ENCODE data around the gene UBA1.

Gene UBA1

DNA sequence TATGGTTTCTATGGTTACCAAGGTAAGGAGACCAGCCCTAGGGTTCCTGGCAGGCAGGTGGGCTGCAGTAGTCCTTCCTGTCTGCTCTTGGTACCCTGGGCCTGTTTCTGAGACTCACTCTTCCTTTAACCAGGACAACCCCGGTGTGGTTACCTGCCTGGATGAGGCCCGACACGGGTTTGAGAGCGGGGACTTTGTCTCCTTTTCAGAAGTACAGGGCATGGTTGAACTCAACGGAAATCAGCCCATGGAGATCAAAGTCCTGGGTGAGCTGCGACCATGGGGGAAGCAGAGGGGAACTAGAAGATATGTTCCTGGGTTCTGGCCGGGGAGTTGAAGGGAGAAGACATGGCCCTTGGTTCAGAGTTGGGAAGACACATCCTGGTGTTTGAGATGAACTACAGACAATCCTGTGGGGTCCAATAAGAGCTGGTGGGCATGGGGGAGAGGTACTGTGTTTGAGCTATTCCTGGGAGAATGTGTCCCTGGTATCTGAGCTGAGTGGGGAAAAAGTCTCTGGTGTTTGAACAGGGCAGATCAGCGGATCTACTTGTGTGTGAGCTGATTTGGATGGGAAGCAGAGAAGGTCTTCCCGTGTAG lies 7.8 kb downstream of the UBA1 start:
- no peak for DNase-seq (ENCODE audit: low read depth)
- TF ChIP-seq, protein P1, sequence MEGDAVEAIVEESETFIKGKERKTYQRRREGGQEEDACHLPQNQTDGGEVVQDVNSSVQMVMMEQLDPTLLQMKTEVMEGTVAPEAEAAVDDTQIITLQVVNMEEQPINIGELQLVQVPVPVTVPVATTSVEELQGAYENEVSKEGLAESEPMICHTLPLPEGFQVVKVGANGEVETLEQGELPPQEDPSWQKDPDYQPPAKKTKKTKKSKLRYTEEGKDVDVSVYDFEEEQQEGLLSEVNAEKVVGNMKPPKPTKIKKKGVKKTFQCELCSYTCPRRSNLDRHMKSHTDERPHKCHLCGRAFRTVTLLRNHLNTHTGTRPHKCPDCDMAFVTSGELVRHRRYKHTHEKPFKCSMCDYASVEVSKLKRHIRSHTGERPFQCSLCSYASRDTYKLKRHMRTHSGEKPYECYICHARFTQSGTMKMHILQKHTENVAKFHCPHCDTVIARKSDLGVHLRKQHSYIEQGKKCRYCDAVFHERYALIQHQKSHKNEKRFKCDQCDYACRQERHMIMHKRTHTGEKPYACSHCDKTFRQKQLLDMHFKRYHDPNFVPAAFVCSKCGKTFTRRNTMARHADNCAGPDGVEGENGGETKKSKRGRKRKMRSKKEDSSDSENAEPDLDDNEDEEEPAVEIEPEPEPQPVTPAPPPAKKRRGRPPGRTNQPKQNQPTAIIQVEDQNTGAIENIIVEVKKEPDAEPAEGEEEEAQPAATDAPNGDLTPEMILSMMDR (conservative IDR thresholded peaks at IDR 0.05; ENCODE audit: low read length) = no peak
- H3K4me3 ChIP-seq (ENCODE audit: low read length) = no peak overlapping the region

DNA sequence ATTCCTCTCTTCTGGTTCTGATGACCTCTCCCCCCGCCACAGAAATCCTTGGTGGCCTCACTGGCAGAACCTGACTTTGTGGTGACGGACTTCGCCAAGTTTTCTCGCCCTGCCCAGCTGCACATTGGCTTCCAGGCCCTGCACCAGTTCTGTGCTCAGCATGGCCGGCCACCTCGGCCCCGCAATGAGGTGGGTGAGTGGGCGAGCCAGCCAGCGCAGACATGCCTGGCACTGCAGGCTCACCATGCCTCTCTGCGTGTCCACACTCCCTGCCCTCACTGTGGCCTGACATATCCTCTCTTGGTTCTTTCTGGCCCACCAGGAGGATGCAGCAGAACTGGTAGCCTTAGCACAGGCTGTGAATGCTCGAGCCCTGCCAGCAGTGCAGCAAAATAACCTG lies 8.7 kb downstream of the UBA1 start:
- no peak for DNase-seq (ENCODE audit: low read depth)
- TF ChIP-seq, protein P1 (conservative IDR thresholded peaks at IDR 0.05; ENCODE audit: low read length) = no peak
- H3K4me3 ChIP-seq (ENCODE audit: low read length) = no peak overlapping the region

DNA sequence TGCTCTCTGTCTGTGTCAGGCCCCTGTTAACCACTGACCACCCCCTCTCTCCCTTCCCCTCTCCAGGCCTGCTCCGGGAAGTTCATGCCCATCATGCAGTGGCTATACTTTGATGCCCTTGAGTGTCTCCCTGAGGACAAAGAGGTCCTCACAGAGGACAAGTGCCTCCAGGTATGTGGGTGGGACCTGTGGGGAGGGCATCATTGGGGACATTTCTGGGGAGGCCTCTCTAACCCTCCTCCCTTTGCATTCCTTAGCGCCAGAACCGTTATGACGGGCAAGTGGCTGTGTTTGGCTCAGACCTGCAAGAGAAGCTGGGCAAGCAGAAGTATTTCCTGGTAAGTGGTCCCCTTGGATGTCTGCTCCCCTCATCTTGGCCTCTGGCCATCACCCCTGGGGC lies 9.2 kb downstream of the UBA1 start:
- TF ChIP-seq, protein P1 (conservative IDR thresholded peaks at IDR 0.05; ENCODE audit: low read length) = no peak
- no peak overlapping the region for H3K4me3 ChIP-seq (ENCODE audit: low read length)
- DNase-seq (ENCODE audit: low read depth) = no peak

DNA sequence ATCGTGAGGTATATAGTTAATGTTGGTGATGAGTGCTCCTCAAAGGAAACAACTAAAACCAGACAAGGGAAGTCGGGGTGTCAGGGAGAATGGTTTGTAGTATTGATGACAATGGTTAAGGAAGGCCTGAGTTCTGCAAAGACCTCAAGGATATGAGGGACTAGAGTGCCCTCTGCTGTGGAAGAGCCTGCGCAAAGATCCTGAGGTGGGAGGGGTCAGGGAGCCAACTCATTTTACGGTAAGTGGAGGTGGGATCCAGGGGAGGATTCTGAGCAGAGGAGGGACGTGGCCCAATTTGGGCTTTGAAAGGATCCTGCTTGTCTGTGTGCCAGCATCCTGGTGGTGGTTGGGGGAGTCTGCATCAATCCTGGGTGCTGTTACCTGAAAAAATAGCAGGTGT lies 11.3 kb downstream of the UBA1 start:
- TF ChIP-seq, protein P1 (conservative IDR thresholded peaks at IDR 0.05; ENCODE audit: low read length) = no peak
- no peak for DNase-seq (ENCODE audit: low read depth)
- H3K4me3 ChIP-seq (ENCODE audit: low read length) = no peak overlapping the region

DNA sequence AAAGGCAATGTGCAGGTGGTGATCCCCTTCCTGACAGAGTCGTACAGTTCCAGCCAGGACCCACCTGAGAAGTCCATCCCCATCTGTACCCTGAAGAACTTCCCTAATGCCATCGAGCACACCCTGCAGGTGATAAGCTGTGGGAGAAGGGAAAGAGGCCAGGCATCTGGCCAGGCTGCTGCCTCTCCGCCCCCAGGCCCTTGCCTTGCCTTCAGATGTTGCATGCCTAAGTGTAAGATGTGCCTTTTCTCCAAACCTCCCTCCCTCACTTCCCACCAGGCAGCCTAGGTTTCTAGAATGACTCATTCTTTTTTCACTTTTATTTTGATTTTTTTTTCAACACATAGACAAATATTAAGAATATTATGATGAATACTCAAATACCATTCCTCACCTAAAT lies 12.7 kb downstream of the UBA1 start:
- H3K4me3 ChIP-seq (ENCODE audit: low read length) = no peak overlapping the region
- TF ChIP-seq, protein P1 (conservative IDR thresholded peaks at IDR 0.05; ENCODE audit: low read length) = no peak
- no peak for DNase-seq (ENCODE audit: low read depth)

DNA sequence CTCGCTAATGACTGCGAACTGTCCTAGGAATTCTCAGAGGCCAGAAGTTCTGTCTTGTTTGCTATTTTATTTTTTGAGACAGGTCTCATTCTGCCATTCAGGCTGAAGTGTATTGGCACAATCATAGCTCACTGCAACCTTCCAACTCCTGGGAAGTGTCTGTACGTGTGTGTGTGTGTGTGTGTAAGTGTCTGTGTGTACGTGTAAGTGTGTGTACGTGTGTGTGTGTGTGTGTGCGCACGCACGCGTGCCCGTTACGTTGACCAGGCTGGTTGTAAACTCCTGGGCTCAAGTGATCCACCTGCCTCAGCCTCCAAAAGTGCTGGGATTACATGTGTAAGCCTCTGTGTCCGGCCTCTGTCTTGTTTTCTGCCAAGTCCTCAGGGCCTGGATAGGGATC lies 14.5 kb downstream of the UBA1 start:
- H3K4me3 ChIP-seq (ENCODE audit: low read length) = no peak overlapping the region
- TF ChIP-seq, protein P1 (conservative IDR thresholded peaks at IDR 0.05; ENCODE audit: low read length) = no peak
- no peak for DNase-seq (ENCODE audit: low read depth)

DNA sequence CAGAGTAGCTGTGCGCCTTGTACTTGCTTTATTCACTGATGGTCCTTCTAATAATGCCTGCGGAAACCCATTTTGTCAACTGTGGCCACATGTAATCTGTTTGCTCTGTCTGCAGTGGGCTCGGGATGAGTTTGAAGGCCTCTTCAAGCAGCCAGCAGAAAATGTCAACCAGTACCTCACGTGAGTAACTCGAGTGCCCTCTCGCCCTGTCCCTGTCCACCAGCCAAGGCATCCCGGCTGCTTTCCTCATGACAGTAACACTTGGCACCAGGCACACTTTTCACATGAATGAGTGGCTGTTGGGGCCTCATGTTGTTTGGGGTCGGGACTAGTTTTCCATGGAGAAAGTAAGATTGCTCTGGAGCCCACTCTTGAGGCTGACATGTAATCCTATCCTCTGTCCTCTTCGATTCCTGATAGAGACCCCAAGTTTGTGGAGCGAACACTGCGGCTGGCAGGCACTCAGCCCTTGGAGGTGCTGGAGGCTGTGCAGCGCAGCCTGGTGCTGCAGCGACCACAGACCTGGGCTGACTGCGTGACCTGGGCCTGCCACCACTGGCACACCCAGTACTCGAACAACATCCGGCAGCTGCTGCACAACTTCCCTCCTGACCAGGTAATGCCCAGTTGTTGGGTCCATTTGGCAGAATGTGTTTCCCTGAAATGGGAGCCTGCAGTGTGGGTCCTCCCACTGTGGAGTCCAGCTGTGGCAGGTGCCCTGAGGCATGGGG lies 16.0 kb downstream of the UBA1 start:
- no peak for DNase-seq (ENCODE audit: low read depth)
- no peak overlapping the region for H3K4me3 ChIP-seq (ENCODE audit: low read length)
- TF ChIP-seq, protein P1 (conservative IDR thresholded peaks at IDR 0.05; ENCODE audit: low read length) = no peak
